Fibroblast of lung (primary cell): Measurements from ENCODE around the gene NMNAT2. TPM values are rescaled to one million over a fixed set of nuclear protein-coding genes. Genes with fewer than 3 reads are reported as not detected.

Experiments
- DNase-seq, 2 donors: peaks; one replicate each; pipeline versions ENCODE4 v3.0.0 to v3.0.0-alpha.2; 2010; ENCODE audit warnings: low read depth in 2 of 2
- H2AFZ ChIP-seq: 2 replicates; pipeline ENCODE4 v1.5.1; 2012; ENCODE audit warnings: low read length, control low read depth, inconsistent platforms
- H3K27ac ChIP-seq: 2 replicates; pipeline ENCODE4 v1.5.1; 2011; ENCODE audit warnings: low read length, control low read depth; ENCODE audit not compliant: insufficient read depth
- H3K27me3 ChIP-seq: 2 replicates; pipeline ENCODE4 v1.5.1; 2011; ENCODE audit warnings: mild to moderate bottlenecking, low read length; ENCODE audit not compliant: control insufficient read depth, insufficient read depth
- H3K36me3 ChIP-seq: 2 replicates; pipeline ENCODE4 v1.5.1; 2011; ENCODE audit warnings: low read length; ENCODE audit not compliant: control insufficient read depth, insufficient read depth
- H3K4me1 ChIP-seq: 2 replicates; pipeline ENCODE4 v1.5.1; 2011; ENCODE audit warnings: low read length; ENCODE audit not compliant: control insufficient read depth, insufficient read depth; ENCODE audit errors: extremely low read depth
- H3K4me2 ChIP-seq: 2 replicates; pipeline ENCODE4 v1.5.1; 2011; ENCODE audit warnings: low read length, control low read depth; ENCODE audit not compliant: insufficient read depth; ENCODE audit errors: extremely low read depth
- H3K4me3 ChIP-seq, 4 experiments: fragments of 200-600 bp in 1 of 4; sonication (generic) in 1 of 4; replicated peaks in 1 of 4; 2 replicates each; pipeline ENCODE4 v1.5.1; 2011 to 2016; ENCODE audit warnings: low read length in 4 of 4, low read depth in 3 of 4, mild to moderate bottlenecking in 3 of 4, control low read depth in 2 of 4, inconsistent platforms in 1 of 4, mixed read lengths in 1 of 4; ENCODE audit not compliant: insufficient read depth in 1 of 4; ENCODE audit errors: control extremely low read depth in 1 of 4
- H3K79me2 ChIP-seq: 2 replicates; pipeline ENCODE4 v1.5.1; 2012; ENCODE audit warnings: mild to moderate bottlenecking, low read length, inconsistent platforms; ENCODE audit not compliant: control insufficient read depth, insufficient read depth
- H3K9ac ChIP-seq: 2 replicates; pipeline ENCODE4 v1.5.1; 2011; ENCODE audit warnings: mild to moderate bottlenecking, low read length, control low read depth; ENCODE audit not compliant: insufficient read depth
- H3K9me3 ChIP-seq: 2 replicates; pipeline ENCODE4 v1.5.1; 2012; ENCODE audit warnings: low read depth, low read length; ENCODE audit not compliant: control insufficient read depth, insufficient read depth
- H4K20me1 ChIP-seq: 2 replicates; pipeline ENCODE4 v1.5.1; 2011; ENCODE audit warnings: low read length; ENCODE audit not compliant: control insufficient read depth, insufficient read depth; ENCODE audit errors: extremely low read depth
- CTCF ChIP-seq, 2 donors: IDR thresholded peaks in 1 of 2; conservative IDR thresholded peaks in 1 of 2; 1 replicate in 1 of 2; 2 replicates in 1 of 2; pipeline ENCODE4 v1.5.1; 2011 to 2012; ENCODE audit warnings: low read length in 2 of 2, control low read depth in 1 of 2, inconsistent platforms in 1 of 2, low read depth in 1 of 2, mild to moderate bottlenecking in 1 of 2
- EZH2 ChIP-seq: IDR thresholded peaks from 2 replicates; pipeline ENCODE4 v1.5.1; 2012; ENCODE audit warnings: low read length, control low read depth, mild to moderate bottlenecking; ENCODE audit errors: missing control alignments
- polyA plus RNA-seq, 2 donors: library from polyadenylated mRNA; depleted of rRNA in 1 of 2; stranded (reverse) in 1 of 2; unstranded in 1 of 2; fragments of >200 nt; gene quantifications; 2 replicates each; pipeline ENCODE4 v1.2.1, GENCODE V29; 2011 to 2012; ENCODE audit warnings: missing spikeins in 1 of 2
- total RNA-seq: library from RNA; depleted of rRNA; stranded (reverse); fragments of >200 nt; gene quantifications from 2 replicates; pipeline ENCODE4 v1.2.1, GENCODE V29; 2014

Gene NMNAT2
- total and polyA plus RNA-seq, 2 donors (not counting 1 experiment from before 2014, with no cell fraction given): under 0.01 to 0.61 TPM

- TF ChIP-seq EZH2 (no peak), CTCF (conservative IDR thresholded peaks at IDR 0.05 in 1 of 2, IDR thresholded peaks at IDR 0.05 in 1 of 2; ENCODE audit: low read depth in 1 of 2, low read length in 2 of 2) (no peak)
- Histone ChIP-seq H3K27ac (no peak overlapping the region), H3K4me1 (no peaks in the 10 kb centered on the region), H2AFZ (no peak overlapping the region), H3K27me3 (peaks cover 9% of the 10 kb centered on the region), H3K4me2 (no peak overlapping the region), H3K9ac (no peak overlapping the region), H4K20me1 (no peaks in the 10 kb centered on the region), H3K79me2 (no peaks in the 10 kb centered on the region), H3K36me3 (no peaks in the 10 kb centered on the region), H3K9me3 (no peaks in the 10 kb centered on the region), H3K4me3 (no peak overlapping the region)
- no peak for DNase-seq
Measured at GRCh38 chr1:183365093-183365492, 53.1 kb downstream of the NMNAT2 start.

GRCh38 chr1:183363972-183364371, 54.2 kb downstream of the NMNAT2 start:
- Histone ChIP-seq H2AFZ (no peak overlapping the region), H3K27me3 (peaks cover 12% of the 10 kb centered on the region), H3K36me3 (no peaks in the 10 kb centered on the region), H3K27ac (no peak overlapping the region), H3K4me3 (no peak overlapping the region), H3K9me3 (no peaks in the 10 kb centered on the region), H3K4me2 (no peak overlapping the region), H3K79me2 (no peaks in the 10 kb centered on the region), H4K20me1 (no peaks in the 10 kb centered on the region), H3K9ac (no peak overlapping the region), H3K4me1 (no peaks in the 10 kb centered on the region)
- TF ChIP-seq EZH2 (no peak), CTCF (conservative IDR thresholded peaks at IDR 0.05 in 1 of 2, IDR thresholded peaks at IDR 0.05 in 1 of 2; ENCODE audit: low read depth in 1 of 2, low read length in 2 of 2) (no peak)
- no peak for DNase-seq

GRCh38 chr1:183361081-183361480, 57.1 kb downstream of the NMNAT2 start:
- TF ChIP-seq CTCF (conservative IDR thresholded peaks at IDR 0.05 in 1 of 2, IDR thresholded peaks at IDR 0.05 in 1 of 2; ENCODE audit: low read depth in 1 of 2, low read length in 2 of 2): no peak
- TF ChIP-seq EZH2: no peak
- H3K4me3 ChIP-seq: no peak overlapping the region
- no peak overlapping the region for H3K9ac ChIP-seq
- H3K79me2 ChIP-seq: no peaks in the 10 kb centered on the region
- no peaks in the 10 kb centered on the region for H3K36me3 ChIP-seq
- DNase-seq: no peak
- peaks cover 5% of the 10 kb centered on the region for H3K27me3 ChIP-seq
- no peaks in the 10 kb centered on the region for H3K4me1 ChIP-seq
- H3K27ac ChIP-seq: no peak overlapping the region
- no peak overlapping the region for H2AFZ ChIP-seq
- no peaks in the 10 kb centered on the region for H3K9me3 ChIP-seq
- no peaks in the 10 kb centered on the region for H4K20me1 ChIP-seq
- H3K4me2 ChIP-seq: no peak overlapping the region
